GM23338 (cell line): ENCODE measurements around the gene ALMS1. TPM values are rescaled to one million over a fixed set of nuclear protein-coding genes. Genes with fewer than 3 reads are reported as not detected.

Experiments used
- ATAC-seq: fragments of 200-7000 bp; cut with Tn5 transposase; 3 replicates; pipeline ENCODE4 v1.9.1; 2020
- DNase-seq: peaks from one replicate; pipeline ENCODE4 v3.0.0-alpha.2; 2015; ENCODE audit warnings: low spot score
- H2AFZ ChIP-seq: fragments of 200-600 bp; sonication (generic); 2 replicates; pipeline ENCODE4 v1.8.0; 2016; ENCODE audit warnings: antibody characterized with exemption, mild to moderate bottlenecking, moderate library complexity
- H3F3A ChIP-seq: fragments of 200-600 bp; sonication (generic); replicated peaks from 2 replicates; pipeline ENCODE4 v1.8.0; 2017; ENCODE audit warnings: antibody characterized with exemption, mixed run types, low read depth
- H3K27ac ChIP-seq: fragments of 200-600 bp; sonication (generic); 2 replicates; pipeline ENCODE4 v1.6.1; 2016; ENCODE audit warnings: low read depth
- H3K27me3 ChIP-seq: fragments of 200-600 bp; sonication (generic); 2 replicates; pipeline ENCODE4 v1.8.0; 2016; ENCODE audit warnings: mild to moderate bottlenecking, mixed run types, moderate library complexity; ENCODE audit not compliant: insufficient read depth
- H3K36me3 ChIP-seq: fragments of 200-600 bp; sonication (generic); 2 replicates; pipeline ENCODE4 v1.8.0; 2016; ENCODE audit warnings: mild to moderate bottlenecking; ENCODE audit not compliant: insufficient read depth
- H3K4me1 ChIP-seq: fragments of 200-600 bp; sonication (generic); 2 replicates; pipeline ENCODE4 v1.8.0; 2016; ENCODE audit warnings: mild to moderate bottlenecking, moderate library complexity; ENCODE audit not compliant: insufficient read depth
- H3K4me2 ChIP-seq: fragments of 200-600 bp; sonication (generic); 2 replicates; pipeline ENCODE4 v1.7.1; 2017; ENCODE audit warnings: mixed run types
- H3K4me3 ChIP-seq: fragments of 200-600 bp; sonication (generic); 2 replicates; pipeline ENCODE4 v1.6.1; 2016; ENCODE audit warnings: mixed run types
- H3K79me2 ChIP-seq: fragments of 200-600 bp; sonication (generic); replicated peaks from 2 replicates; pipeline ENCODE4 v1.8.0; 2017; ENCODE audit warnings: mild to moderate bottlenecking; ENCODE audit not compliant: insufficient read depth
- H3K9me2 ChIP-seq: fragments of 200-600 bp; sonication (generic); 2 replicates; pipeline ENCODE4 v1.8.0; 2017; ENCODE audit not compliant: insufficient read depth
- H4K20me1 ChIP-seq: fragments of 200-600 bp; sonication (generic); replicated peaks from 2 replicates; pipeline ENCODE4 v1.8.0; 2017; ENCODE audit warnings: mild to moderate bottlenecking; ENCODE audit not compliant: insufficient read depth
- H3K27ac Mint-ChIP-seq: 2 replicates; pipeline ENCODE4 v1.8.0; 2020; ENCODE audit warnings: inconsistent platforms, mild to moderate bottlenecking, moderate library complexity, mixed read lengths
- H3K27me3 Mint-ChIP-seq: 3 replicates; pipeline ENCODE4 v1.8.0; 2022; ENCODE audit warnings: low read depth, mild to moderate bottlenecking, moderate library complexity, mixed read lengths, inconsistent platforms; ENCODE audit not compliant: insufficient read depth, poor library complexity
- H3K36me3 Mint-ChIP-seq: 3 replicates; pipeline ENCODE4 v1.8.0; 2021; ENCODE audit warnings: low read depth, mild to moderate bottlenecking, inconsistent platforms, moderate library complexity, mixed read lengths
- H3K4me1 Mint-ChIP-seq: 3 replicates; pipeline ENCODE4 v1.8.0; 2020; ENCODE audit warnings: mild to moderate bottlenecking, inconsistent platforms, mixed read lengths
- H3K4me3 Mint-ChIP-seq: 3 replicates; pipeline ENCODE4 v1.8.0; 2021; ENCODE audit warnings: moderate library complexity, mild to moderate bottlenecking, inconsistent platforms, mixed read lengths
- H3K9me3 Mint-ChIP-seq: 3 replicates; pipeline ENCODE4 v1.8.0; 2020; ENCODE audit warnings: moderate library complexity, mild to moderate bottlenecking, inconsistent platforms, mixed read lengths
- CREB1 ChIP-seq: fragments of 250-450 bp; sonication (Bioruptor Pico); IDR thresholded peaks from 2 replicates; pipeline ENCODE4 v1.5.0; 2020; ENCODE audit warnings: low read depth, mild to moderate bottlenecking, moderate library complexity
- ETS1 ChIP-seq: IDR thresholded peaks from 2 replicates; pipeline ENCODE4 v1.6.1; 2016; ENCODE audit warnings: antibody characterized with exemption
- EZH2phosphoT487 ChIP-seq: fragments of 200-600 bp; sonication (generic); IDR thresholded peaks from one replicate; pipeline ENCODE4 v1.8.1; 2018; ENCODE audit warnings: antibody characterized with exemption; ENCODE audit not compliant: unreplicated experiment
- JUNB ChIP-seq: IDR thresholded peaks from one replicate; pipeline ENCODE4 v1.6.1; 2016; ENCODE audit warnings: antibody characterized with exemption; ENCODE audit not compliant: unreplicated experiment
- NANOG ChIP-seq: IDR thresholded peaks from 2 replicates; pipeline ENCODE4 v1.6.1; 2016; ENCODE audit warnings: antibody characterized with exemption, borderline replicate concordance
- POLR2AphosphoS5 ChIP-seq: IDR thresholded peaks from 2 replicates; pipeline ENCODE4 v1.6.1; 2016; ENCODE audit warnings: antibody characterized with exemption, low read depth
- STAT1 ChIP-seq: IDR thresholded peaks from one replicate; pipeline ENCODE4 v1.6.1; 2016; ENCODE audit warnings: antibody characterized with exemption; ENCODE audit not compliant: unreplicated experiment
- ZNF114 ChIP-seq: fragments of 250-450 bp; sonication (Bioruptor Pico); IDR thresholded peaks from 2 replicates; pipeline ENCODE4 v1.5.0; 2020; ENCODE audit warnings: mild to moderate bottlenecking, moderate library complexity
- ZNF331 ChIP-seq: fragments of 250-450 bp; sonication (Bioruptor Pico); IDR thresholded peaks from 2 replicates; pipeline ENCODE4 v1.5.0; 2020; ENCODE audit warnings: low read depth, mild to moderate bottlenecking, moderate library complexity
- polyA plus RNA-seq: library from polyadenylated mRNA; unstranded; fragments of >200 nt; fragmentation: Nextera tagmentation; extraction: Ambion mirVana; gene quantifications from 2 replicates; pipeline ENCODE4 v1.2.1, GENCODE V29; 2016
- total RNA-seq: library from RNA; depleted of rRNA; stranded (reverse); fragments of >200 nt; shearing (Covaris generic); gene quantifications from 2 replicates; pipeline ENCODE4 v1.2.3, GENCODE V29; 2014
- TF ChIP-seq, protein P1 (sequence below): IDR thresholded peaks from one replicate; pipeline ENCODE4 v1.6.1; 2018; ENCODE audit warnings: antibody characterized with exemption; ENCODE audit not compliant: unreplicated experiment

ALMS1 gene
- total and polyA plus RNA-seq, 2 experiments from 2014 or later = 38.8 to 65.7 TPM

GRCh38 chr2:73614105-73614504 lies 228.5 kb downstream of the ALMS1 start:
- TF ChIP-seq STAT1 = no peak
- TF ChIP-seq POLR2AphosphoS5 = no peak
- no peak for TF ChIP-seq ZNF331
- TF ChIP-seq, protein P1, sequence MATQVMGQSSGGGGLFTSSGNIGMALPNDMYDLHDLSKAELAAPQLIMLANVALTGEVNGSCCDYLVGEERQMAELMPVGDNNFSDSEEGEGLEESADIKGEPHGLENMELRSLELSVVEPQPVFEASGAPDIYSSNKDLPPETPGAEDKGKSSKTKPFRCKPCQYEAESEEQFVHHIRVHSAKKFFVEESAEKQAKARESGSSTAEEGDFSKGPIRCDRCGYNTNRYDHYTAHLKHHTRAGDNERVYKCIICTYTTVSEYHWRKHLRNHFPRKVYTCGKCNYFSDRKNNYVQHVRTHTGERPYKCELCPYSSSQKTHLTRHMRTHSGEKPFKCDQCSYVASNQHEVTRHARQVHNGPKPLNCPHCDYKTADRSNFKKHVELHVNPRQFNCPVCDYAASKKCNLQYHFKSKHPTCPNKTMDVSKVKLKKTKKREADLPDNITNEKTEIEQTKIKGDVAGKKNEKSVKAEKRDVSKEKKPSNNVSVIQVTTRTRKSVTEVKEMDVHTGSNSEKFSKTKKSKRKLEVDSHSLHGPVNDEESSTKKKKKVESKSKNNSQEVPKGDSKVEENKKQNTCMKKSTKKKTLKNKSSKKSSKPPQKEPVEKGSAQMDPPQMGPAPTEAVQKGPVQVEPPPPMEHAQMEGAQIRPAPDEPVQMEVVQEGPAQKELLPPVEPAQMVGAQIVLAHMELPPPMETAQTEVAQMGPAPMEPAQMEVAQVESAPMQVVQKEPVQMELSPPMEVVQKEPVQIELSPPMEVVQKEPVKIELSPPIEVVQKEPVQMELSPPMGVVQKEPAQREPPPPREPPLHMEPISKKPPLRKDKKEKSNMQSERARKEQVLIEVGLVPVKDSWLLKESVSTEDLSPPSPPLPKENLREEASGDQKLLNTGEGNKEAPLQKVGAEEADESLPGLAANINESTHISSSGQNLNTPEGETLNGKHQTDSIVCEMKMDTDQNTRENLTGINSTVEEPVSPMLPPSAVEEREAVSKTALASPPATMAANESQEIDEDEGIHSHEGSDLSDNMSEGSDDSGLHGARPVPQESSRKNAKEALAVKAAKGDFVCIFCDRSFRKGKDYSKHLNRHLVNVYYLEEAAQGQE = no peak
- TF ChIP-seq ETS1 = no peak
- Histone ChIP-seq H3K27ac (no peak overlapping the region), H3F3A (no peaks in the 10 kb centered on the region), H3K4me3 (no peak overlapping the region), H3K79me2 (no peaks in the 10 kb centered on the region), H3K9me2 (no peaks in the 10 kb centered on the region), H3K27me3 (no peaks in the 10 kb centered on the region), H4K20me1 (no peaks in the 10 kb centered on the region; the same call in none of the 2 replicates), H3K4me2 (no peak overlapping the region), H3K4me1 (no peaks in the 10 kb centered on the region), H3K36me3 (peaks cover 4% of the 10 kb centered on the region; the same call in 1 of the 2 replicates), H2AFZ (no peak overlapping the region)
- ATAC-seq (no peak; the same call in 2 of the 3 replicates), DNase-seq (no peak)
- H3K4me1 Mint-ChIP-seq = no peaks in the 10 kb centered on the region
- no peaks in the 10 kb centered on the region for H3K36me3 Mint-ChIP-seq
- no peaks in the 10 kb centered on the region for H3K9me3 Mint-ChIP-seq
- H3K4me3 Mint-ChIP-seq = no peak overlapping the region
- H3K27me3 Mint-ChIP-seq = peaks cover 6% of the 10 kb centered on the region
- H3K27ac Mint-ChIP-seq = no peak overlapping the region

- Histone ChIP-seq H4K20me1 (no peaks in the 10 kb centered on the region; the same call in none of the 2 replicates), H3K36me3 (no peaks in the 10 kb centered on the region), H2AFZ (no peak overlapping the region), H3K4me3 (no peak overlapping the region), H3K27ac (no peak overlapping the region), H3K4me1 (no peaks in the 10 kb centered on the region), H3K79me2 (no peaks in the 10 kb centered on the region), H3F3A (no peaks in the 10 kb centered on the region), H3K4me2 (no peak overlapping the region), H3K9me2 (no peaks in the 10 kb centered on the region), H3K27me3 (no peaks in the 10 kb centered on the region)
- no peak for DNase-seq
- ATAC-seq = no peak
- Mint-ChIP-seq H3K27me3 (peaks cover 6% of the 10 kb centered on the region), H3K27ac (no peak overlapping the region), H3K4me3 (no peak overlapping the region), H3K4me1 (no peaks in the 10 kb centered on the region), H3K9me3 (no peaks in the 10 kb centered on the region), H3K36me3 (no peaks in the 10 kb centered on the region)
- TF ChIP-seq JUNB (no peak), ETS1 (no peak), ZNF331 (no peak), STAT1 (no peak), EZH2phosphoT487 (no peak), ZNF114 (CRISPR knock-in tag) (no peak), CREB1 (CRISPR knock-in tag) (no peak), NANOG (no peak)
- TF ChIP-seq, protein P1 = no peak
Observed at GRCh38 chr2:73614997-73615396, 229.4 kb downstream of the ALMS1 start.
